ENCODE results near the gene PAX7.
"Not testable (repeated sequence)": the region's sequence is repeated elsewhere in the genome, so short reads cannot be mapped to it uniquely, and the experiment has no call there.

Gene PAX7

DNA sequence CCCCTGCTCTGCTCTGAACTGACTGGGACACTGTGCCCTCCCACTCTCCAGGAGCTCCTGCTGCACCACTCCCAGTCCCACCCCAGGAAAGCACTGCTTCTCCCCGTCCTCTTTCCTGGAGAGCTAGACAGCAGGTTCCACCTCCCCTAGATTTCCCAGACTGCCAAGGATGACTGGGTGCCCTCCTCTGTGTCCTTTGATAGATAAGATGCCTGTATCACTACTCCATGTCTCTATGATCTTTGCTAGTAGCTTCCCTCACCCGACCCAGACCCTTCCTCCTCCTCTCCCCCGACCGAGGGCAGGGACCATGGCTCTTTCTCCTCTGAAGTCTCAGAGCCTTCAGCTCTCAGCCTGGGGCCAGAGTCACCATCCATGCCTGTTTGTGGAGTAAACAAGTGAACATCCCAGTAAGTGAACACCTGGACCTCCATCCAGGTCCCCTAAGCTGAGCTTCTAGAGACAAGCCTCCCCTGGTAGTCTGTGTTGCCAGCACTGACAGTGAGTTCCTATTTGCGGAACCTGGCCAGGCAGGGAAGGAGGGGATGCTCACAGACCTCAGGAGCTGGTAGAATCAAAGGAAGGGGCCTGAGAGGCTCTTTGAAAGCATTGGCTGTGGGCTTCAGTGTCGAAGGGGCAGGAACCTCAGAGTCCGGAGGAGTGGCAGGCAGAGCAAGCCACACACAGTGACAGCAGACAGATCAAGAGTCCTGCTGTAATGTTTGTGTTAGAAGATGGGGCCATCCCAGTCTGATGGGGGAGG lies 104.0 kb downstream of the PAX7 start:
- no peak for DNase-seq

GRCh38 chr1:18735224-18735997 lies 104.8 kb downstream of the PAX7 start:
- DNase-seq, result no peak

DNA sequence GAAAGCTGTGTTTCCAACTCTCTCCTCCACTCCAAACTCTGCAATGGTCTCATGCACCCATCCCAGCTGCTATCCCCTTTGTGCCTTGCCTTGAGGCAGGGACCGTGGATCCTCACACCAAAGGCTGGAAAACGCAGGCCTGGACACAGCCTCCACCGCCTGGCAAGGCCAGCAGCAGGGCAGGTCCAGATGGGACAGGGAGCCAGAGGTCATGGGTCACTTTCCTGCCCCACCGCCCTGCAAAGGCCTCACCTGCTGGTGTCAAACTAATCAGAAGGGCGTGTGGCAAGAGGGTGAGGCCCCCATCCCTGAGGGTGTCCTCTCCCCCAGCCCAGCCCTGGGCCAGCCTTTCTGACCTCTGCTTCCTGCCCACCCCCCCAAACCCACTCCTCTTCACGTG lies 106.3 kb downstream of the PAX7 start:
- DNase-seq, result no peak

- no peak for DNase-seq
Observed at GRCh38 chr1:18738126-18738525, 107.5 kb downstream of the PAX7 start.

GRCh38 chr1:18738617-18739016 lies 108.0 kb downstream of the PAX7 start:
- DNase-seq, result no peak

- DNase-seq, result no peak
Observed at GRCh38 chr1:18739408-18739807, 108.8 kb downstream of the PAX7 start.

DNA sequence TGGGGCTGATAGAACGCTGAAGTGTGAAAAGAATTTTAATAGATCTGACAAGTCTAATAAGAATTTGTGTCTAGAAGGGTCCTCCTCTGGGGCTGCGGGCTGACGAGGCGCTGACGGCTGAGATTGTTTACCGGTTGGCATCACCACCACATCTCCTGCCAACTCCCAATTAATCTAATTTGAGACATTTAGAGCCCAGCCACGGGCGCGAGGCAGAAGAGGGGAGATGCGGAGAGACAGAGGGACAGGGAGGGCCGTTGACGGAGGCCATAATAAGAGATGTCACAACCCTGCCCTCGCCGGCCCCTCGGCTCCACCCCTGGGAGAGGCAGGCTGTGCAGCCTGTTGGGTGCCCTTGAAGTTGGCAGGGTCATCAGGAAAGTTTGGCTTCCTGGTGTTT lies 109.3 kb downstream of the PAX7 start:
- no peak for DNase-seq

DNA sequence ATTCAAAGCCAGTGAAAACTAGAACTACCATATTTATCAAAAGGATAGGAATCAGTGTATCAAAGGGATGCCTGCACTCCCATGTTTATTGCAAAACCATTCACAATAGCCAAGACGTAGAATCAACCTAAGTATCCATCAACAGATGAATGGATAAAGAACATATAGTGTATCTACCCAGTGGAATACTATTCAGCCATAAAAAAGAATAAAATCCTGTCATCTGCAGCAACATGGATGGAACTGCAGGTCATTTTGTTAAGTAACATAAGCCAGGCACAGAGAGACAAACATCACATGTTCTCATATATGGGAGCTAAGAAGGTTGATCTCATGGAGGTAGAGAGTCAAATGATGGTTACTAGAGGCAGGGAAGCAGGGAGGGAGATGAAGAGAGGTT lies 110.0 kb downstream of the PAX7 start:
- no peak for DNase-seq

DNA sequence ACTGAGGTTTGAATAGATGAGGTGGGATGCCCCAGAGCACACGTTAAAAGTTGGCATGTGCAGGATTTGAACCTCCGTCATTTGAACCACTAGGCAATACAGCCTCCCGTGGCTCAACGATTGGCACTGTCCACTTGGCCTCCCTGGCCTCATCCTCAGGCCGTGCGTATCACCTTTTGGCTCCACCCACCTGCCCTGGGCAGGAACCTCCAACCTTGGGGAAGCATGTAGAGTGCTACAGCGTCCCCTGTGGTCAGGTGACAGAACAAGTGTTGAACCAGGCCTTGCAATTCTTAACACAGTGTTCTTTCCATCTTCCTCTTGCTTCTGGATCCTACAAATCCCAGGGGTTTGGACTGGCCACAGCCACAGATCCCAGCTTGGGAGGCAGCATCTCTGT lies 112.6 kb downstream of the PAX7 start:
- no peak for DNase-seq

DNA sequence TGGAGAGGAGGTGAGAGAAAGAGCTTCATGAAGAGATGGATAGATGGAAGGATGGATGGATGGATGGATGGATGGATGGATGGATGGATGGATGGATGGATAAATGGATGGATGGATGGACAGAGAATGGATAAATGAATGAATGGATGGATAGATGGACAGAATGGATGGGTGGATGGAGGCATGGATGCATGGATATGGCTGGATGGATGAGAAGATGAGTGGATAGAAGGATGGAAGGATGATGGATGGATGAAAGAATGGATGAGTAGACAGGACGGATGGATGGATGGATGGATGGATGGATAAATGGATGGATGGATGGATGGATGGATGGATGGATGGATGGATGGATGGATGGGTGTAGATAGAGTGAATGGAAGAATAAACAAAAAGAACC lies 113.7 kb downstream of the PAX7 start:
- not testable (repeated sequence) for DNase-seq

GRCh38 chr1:18746981-18747380 lies 116.3 kb downstream of the PAX7 start:
- DNase-seq, result no peak

DNA sequence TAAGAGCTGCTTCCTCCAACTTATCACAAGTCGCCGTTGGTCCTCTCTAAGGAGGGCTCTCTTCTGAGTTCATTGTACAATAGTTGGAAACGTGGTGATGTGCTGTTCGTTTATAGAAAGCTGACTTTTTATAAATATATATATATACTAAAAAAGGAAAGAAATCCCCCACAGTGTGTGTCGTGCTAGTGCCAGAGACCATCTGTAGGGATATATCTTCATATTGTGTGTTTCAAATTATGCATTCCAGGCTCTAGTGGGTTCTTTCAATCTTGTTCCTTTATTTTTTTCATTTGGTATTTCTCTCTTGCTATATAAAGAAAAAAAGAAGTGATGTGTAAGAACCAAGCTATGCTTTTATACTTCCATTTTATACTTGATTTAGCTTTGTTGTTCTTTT lies 117.0 kb downstream of the PAX7 start:
- DNase-seq, result no peak

GRCh38 chr1:18748435-18748834 lies 117.8 kb downstream of the PAX7 start:
- DNase-seq, result no peak

DNA sequence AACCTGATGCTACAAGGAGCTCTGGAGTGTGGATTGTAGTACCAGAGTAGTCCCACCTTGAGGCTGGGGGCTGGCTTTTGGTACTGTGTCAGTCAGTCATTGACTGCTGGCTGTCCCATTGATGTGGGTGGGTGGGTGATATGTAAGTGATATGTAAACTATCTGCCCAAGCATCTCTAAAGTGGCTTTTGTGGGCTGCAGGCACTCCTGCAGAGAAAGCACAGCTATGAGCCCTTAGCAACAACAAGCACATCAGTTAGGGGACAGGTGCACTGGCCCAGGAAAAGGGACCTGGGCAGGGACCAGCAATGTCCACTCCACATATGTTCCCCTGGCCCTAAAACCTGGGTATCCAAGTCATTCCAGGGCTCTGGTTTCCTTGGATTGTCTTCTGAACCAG lies 118.9 kb downstream of the PAX7 start:
- no peak for DNase-seq

DNA sequence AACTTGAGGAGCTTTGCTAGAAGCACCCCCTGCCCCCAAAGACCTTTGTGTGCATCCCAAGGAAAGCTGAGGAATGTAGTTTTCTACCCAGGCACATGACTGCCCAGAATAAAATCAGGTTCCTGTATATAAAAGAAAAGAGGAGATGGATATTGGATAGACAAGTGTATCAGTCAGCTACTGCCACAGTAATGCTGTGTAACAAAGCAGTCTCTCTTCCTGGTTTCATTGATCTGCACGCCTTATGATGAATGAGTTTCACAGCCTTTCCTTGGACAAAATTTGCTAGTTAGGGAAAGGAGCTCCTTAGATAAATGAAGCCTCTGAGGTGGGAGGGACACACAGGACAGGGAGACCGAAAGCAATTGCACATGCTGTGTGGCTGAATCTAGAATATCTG lies 120.0 kb downstream of the PAX7 start:
- DNase-seq, result no peak

GRCh38 chr1:18751425-18751824 lies 120.8 kb downstream of the PAX7 start:
- DNase-seq, result peak; percentile 77

DNA sequence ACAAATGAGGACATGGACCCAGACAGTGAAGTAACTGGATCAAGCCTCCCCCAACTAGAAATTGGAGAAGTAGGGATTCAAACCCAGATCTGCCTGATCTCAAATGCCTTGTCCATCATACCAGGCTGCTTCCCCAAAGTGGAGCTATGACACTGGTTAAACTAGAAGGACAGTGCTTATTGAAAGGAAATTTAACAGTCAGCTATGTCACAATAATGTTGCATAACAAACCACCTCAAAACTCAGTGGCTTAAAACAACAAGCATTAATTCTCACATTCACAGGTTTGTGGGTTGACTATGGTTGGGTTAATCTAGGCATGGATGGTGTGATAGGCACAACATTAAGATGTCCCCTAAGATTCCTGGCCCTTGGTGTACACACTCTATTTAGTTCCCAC lies 121.8 kb downstream of the PAX7 start:
- DNase-seq, result no peak

- no peak for DNase-seq
Observed at GRCh38 chr1:18760156-18760555, 129.5 kb downstream of the PAX7 start.

- no peak for DNase-seq
Observed at GRCh38 chr1:18761948-18762840, 131.5 kb downstream of the PAX7 start.

- peak; percentile 56 for DNase-seq
Observed at GRCh38 chr1:18764362-18764761, 133.7 kb downstream of the PAX7 start.

GRCh38 chr1:18765725-18766124 lies 135.1 kb downstream of the PAX7 start:
- no peak for DNase-seq

GRCh38 chr1:18766328-18766727 lies 135.7 kb downstream of the PAX7 start:
- no peak for DNase-seq

DNA sequence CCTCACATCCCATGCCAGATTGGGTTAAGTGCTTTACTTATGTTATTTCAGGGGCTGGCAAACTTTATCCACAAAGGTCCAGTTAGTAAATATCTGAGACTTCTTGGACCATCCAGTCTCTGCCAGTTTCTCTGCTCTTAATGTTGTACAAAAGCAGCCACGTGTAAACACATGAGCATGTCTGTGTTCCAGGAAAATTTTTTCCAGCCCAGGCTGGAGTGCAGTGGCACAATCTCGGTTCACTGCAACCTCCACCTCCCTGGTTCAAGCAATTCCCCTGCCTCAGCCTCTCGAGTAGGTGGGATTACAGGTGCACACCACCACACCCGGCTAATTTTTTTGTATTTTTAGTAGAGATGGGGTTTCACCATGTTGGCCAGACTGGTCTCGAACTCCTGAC lies 136.9 kb downstream of the PAX7 start:
- DNase-seq, result not testable (repeated sequence)

DNA sequence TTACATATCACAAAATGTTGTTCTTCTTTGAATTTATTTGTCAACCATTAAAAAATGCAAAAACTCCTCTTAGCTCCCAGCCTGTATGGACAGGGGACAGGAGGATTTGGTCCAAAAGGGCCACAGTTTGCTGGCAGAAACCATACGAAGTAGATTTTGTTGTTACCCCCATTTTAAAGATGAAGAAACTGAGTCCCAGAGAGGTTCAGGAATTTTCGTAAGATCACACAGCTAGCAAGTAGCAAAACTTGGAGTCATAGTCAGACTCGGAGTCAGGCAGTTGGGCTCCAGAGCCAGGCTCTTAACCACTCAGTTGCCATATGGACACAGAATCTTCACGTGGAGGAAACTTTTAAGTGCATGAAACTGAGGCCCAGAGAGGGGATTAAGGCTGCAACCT lies 137.4 kb downstream of the PAX7 start:
- no peak for DNase-seq

Measured in NCI-H345 (cell line).